H1 (cell line): ENCODE measurements around the gene MAPK4. TPM values are rescaled to one million over a fixed set of nuclear protein-coding genes. Genes with fewer than 3 reads are reported as not detected.
A peak's percentile ranks its signal among the peaks of the same experiment; 100 is the strongest.

Source experiments
- CTCF ChIA-PET: fragments of 300-600 bp; sonication (Branson Sonifier 250); formaldehyde crosslinking; loops from one replicate; lab custom pipeline; 2021; ENCODE audit not compliant: partially characterized antibody; lab: Charles Lee
- POLR2A ChIA-PET: fragments of 300-600 bp; sonication (Branson Sonifier 250); formaldehyde crosslinking; loops from one replicate; lab custom pipeline; 2021; ENCODE audit warnings: inconsistent platforms; ENCODE audit not compliant: partially characterized antibody; lab: Charles Lee
- DNase-seq, 2 experiments: peaks; one replicate each; pipeline versions ENCODE4 v3.0.0 to v3.0.0-alpha.2; 2010 to 2022; ENCODE audit warnings: low spot score in 2 of 2, low read depth in 1 of 2, mixed read lengths in 1 of 2
- FAIRE-seq: peaks from 2 replicates; lab custom pipeline; 2011; peaks lifted over from hg19 to GRCh38; lab: Jason Lieb, UNC
- H2AFZ ChIP-seq: 2 replicates; pipeline ENCODE4 v1.8.1; 2012; ENCODE audit warnings: low read length, inconsistent platforms
- H2AK5ac ChIP-seq: 2 replicates; pipeline ENCODE4 v1.6.1; 2013; ENCODE audit warnings: low read depth, low read length
- H2BK120ac ChIP-seq: replicated peaks from 2 replicates; pipeline ENCODE3; 2013; ENCODE audit warnings: low read depth, low read length, inconsistent platforms
- H2BK12ac ChIP-seq: 2 replicates; pipeline ENCODE4 v1.6.1; 2013; ENCODE audit warnings: low read depth, low read length
- H2BK15ac ChIP-seq: 2 replicates; pipeline ENCODE4 v1.6.1; 2013; ENCODE audit warnings: low read length
- H2BK20ac ChIP-seq: 2 replicates; pipeline ENCODE4 v1.6.1; 2013; ENCODE audit warnings: low read length
- H2BK5ac ChIP-seq: 2 replicates; pipeline ENCODE4 v1.6.1; 2013; ENCODE audit warnings: low read depth, low read length
- H3K14ac ChIP-seq: 2 replicates; pipeline ENCODE4 v1.6.1; 2013; ENCODE audit warnings: inconsistent platforms; ENCODE audit not compliant: insufficient read length
- H3K18ac ChIP-seq: 2 replicates; pipeline ENCODE4 v1.6.1; 2013; ENCODE audit warnings: low read length; ENCODE audit errors: extremely low read depth
- H3K23ac ChIP-seq: 2 replicates; pipeline ENCODE4 v1.6.1; 2013; ENCODE audit warnings: inconsistent platforms; ENCODE audit not compliant: insufficient read length
- H3K23me2 ChIP-seq: 2 replicates; pipeline ENCODE4 v1.6.1; 2013; ENCODE audit warnings: low read depth, low read length
- H3K27ac ChIP-seq: 2 replicates; pipeline ENCODE4 v1.6.1; 2011; ENCODE audit warnings: low read depth, low read length, inconsistent platforms
- H3K27me3 ChIP-seq, 4 experiments: replicated peaks in 1 of 4; 1 replicate in 1 of 4; 2 replicates in 3 of 4; pipeline versions ENCODE4 v1.6.1 to v1.8.1; 2011 to 2013; ENCODE audit warnings: low read length in 3 of 4, mild to moderate bottlenecking in 3 of 4, inconsistent platforms in 2 of 4, mixed read lengths in 2 of 4, moderate library complexity in 1 of 4; ENCODE audit not compliant: control insufficient read depth in 3 of 4, insufficient read depth in 3 of 4; ENCODE audit errors: extremely low read depth in 1 of 4
- H3K36me3 ChIP-seq, 4 experiments: 2 replicates each; pipeline versions ENCODE4 v1.6.1 to v1.8.1; 2011 to 2013; ENCODE audit warnings: mild to moderate bottlenecking in 4 of 4, low read length in 3 of 4, moderate library complexity in 2 of 4, control low read depth in 1 of 4, inconsistent platforms in 1 of 4; ENCODE audit not compliant: insufficient read depth in 4 of 4, control insufficient read depth in 2 of 4
- H3K4ac ChIP-seq: replicated peaks from 2 replicates; pipeline ENCODE3; 2013; ENCODE audit warnings: low read length, low read depth, mixed read lengths, inconsistent platforms; ENCODE audit not compliant: insufficient read length
- H3K4me1 ChIP-seq, 4 experiments: replicated peaks in 1 of 4; 1 replicate in 1 of 4; 2 replicates in 3 of 4; pipeline versions ENCODE4 v1.6.1 to v1.8.1; 2011 to 2013; ENCODE audit warnings: low read length in 3 of 4, inconsistent platforms in 2 of 4, mixed read lengths in 1 of 4; ENCODE audit not compliant: insufficient read depth in 4 of 4, control insufficient read depth in 3 of 4
- H3K4me2 ChIP-seq, 2 experiments: 2 replicates each; pipeline versions ENCODE4 v1.6.1 to v1.8.1; 2011 to 2013; ENCODE audit warnings: low read depth in 2 of 2, low read length in 2 of 2, control low read depth in 1 of 2, inconsistent platforms in 1 of 2, mild to moderate bottlenecking in 1 of 2; ENCODE audit not compliant: insufficient read depth in 1 of 2
- H3K4me3 ChIP-seq, 4 experiments: fragments of 200-600, 300-600 bp in 1 of 4; sonication (generic), shearing (Covaris generic), sonication (Bioruptor Twin) in 1 of 4; 2 replicates each; pipeline versions ENCODE4 v1.5.1 to v1.8.1; 2011 to 2016; ENCODE audit warnings: low read length in 4 of 4, low read depth in 3 of 4, control low read depth in 2 of 4, inconsistent platforms in 2 of 4, mild to moderate bottlenecking in 2 of 4, mixed read lengths in 1 of 4, moderate library complexity in 1 of 4; ENCODE audit not compliant: insufficient read depth in 2 of 4; ENCODE audit errors: extremely low read depth in 1 of 4
- H3K56ac ChIP-seq: replicated peaks from 2 replicates; pipeline ENCODE3; 2013; ENCODE audit warnings: low read depth, mild to moderate bottlenecking, mixed read lengths, low read length, inconsistent platforms; ENCODE audit not compliant: insufficient read length
- H3K79me1 ChIP-seq: 2 replicates; pipeline ENCODE4 v1.6.1; 2013; ENCODE audit warnings: low read depth, low read length, control low read depth
- H3K79me2 ChIP-seq, 2 experiments: 2 replicates each; pipeline versions ENCODE4 v1.6.1 to v1.8.1; 2012 to 2013; ENCODE audit warnings: low read length in 2 of 2, mild to moderate bottlenecking in 2 of 2, inconsistent platforms in 1 of 2; ENCODE audit not compliant: insufficient read depth in 2 of 2, control insufficient read depth in 1 of 2
- H3K9ac ChIP-seq, 4 experiments: replicated peaks in 1 of 4; 1 replicate in 1 of 4; 2 replicates in 3 of 4; pipeline versions ENCODE4 v1.6.1 to v1.8.1; 2011 to 2013; ENCODE audit warnings: low read depth in 3 of 4, low read length in 3 of 4, control low read depth in 2 of 4, mild to moderate bottlenecking in 2 of 4, moderate library complexity in 2 of 4, inconsistent platforms in 1 of 4; ENCODE audit errors: extremely low read depth in 1 of 4
- H3K9me3 ChIP-seq, 2 experiments: 2 replicates each; pipeline versions ENCODE4 v1.6.1 to v1.8.1; 2012 to 2013; ENCODE audit warnings: mild to moderate bottlenecking in 2 of 2, moderate library complexity in 2 of 2, control low read depth in 1 of 2, inconsistent platforms in 1 of 2, low read depth in 1 of 2, low read length in 1 of 2, mixed read lengths in 1 of 2; ENCODE audit not compliant: insufficient read depth in 2 of 2
- H4K20me1 ChIP-seq, 2 experiments: replicated peaks in 1 of 2; 2 replicates each; pipeline versions ENCODE3 to v1.8.1; 2011 to 2013; ENCODE audit warnings: inconsistent platforms in 2 of 2, low read length in 2 of 2, mild to moderate bottlenecking in 1 of 2; ENCODE audit not compliant: insufficient read depth in 2 of 2, control insufficient read depth in 1 of 2
- H4K5ac ChIP-seq: 2 replicates; pipeline ENCODE4 v1.6.1; 2013; ENCODE audit warnings: low read length, low read depth, mixed read lengths, inconsistent platforms; ENCODE audit not compliant: insufficient read length
- H4K8ac ChIP-seq: 2 replicates; pipeline ENCODE4 v1.8.0; 2013; ENCODE audit warnings: mild to moderate bottlenecking, moderate library complexity, low read length, inconsistent platforms; ENCODE audit not compliant: insufficient read depth; ENCODE audit errors: extremely low read depth
- H4K91ac ChIP-seq: replicated peaks from 2 replicates; pipeline ENCODE3; 2013; ENCODE audit warnings: low read length, mixed read lengths, inconsistent platforms; ENCODE audit not compliant: insufficient read length
- BACH1 ChIP-seq: IDR thresholded peaks from 2 replicates; pipeline ENCODE4 v1.6.1; 2012; ENCODE audit warnings: low read length, improper control_type of control experiment
- BCL11A ChIP-seq, 2 experiments: IDR thresholded peaks; one replicate each; pipeline ENCODE4 v1.6.1; 2011; ENCODE audit warnings: low read depth in 2 of 2, low read length in 2 of 2, mild to moderate bottlenecking in 2 of 2
- CREB1 ChIP-seq: IDR thresholded peaks from 2 replicates; pipeline ENCODE4 v1.6.1; 2012; ENCODE audit warnings: inconsistent platforms
- CTBP2 ChIP-seq: IDR thresholded peaks from 2 replicates; pipeline ENCODE4 v1.7.0; 2011; ENCODE audit warnings: borderline replicate concordance, mild to moderate bottlenecking, moderate library complexity, mixed read lengths, low read length; ENCODE audit not compliant: insufficient read depth, insufficient read length
- GTF2F1 ChIP-seq: IDR thresholded peaks from 2 replicates; pipeline ENCODE4 v1.6.1; 2012; ENCODE audit warnings: low read depth, low read length, improper control_type of control experiment, borderline replicate concordance
- HDAC6 ChIP-seq: IDR thresholded peaks from one replicate; pipeline ENCODE4 v1.7.1; 2012; ENCODE audit warnings: low read depth, mild to moderate bottlenecking, inconsistent platforms, low read length, moderate library complexity
- POLR2A ChIP-seq, 2 experiments: IDR thresholded peaks; 1 replicate in 1 of 2; 2 replicates in 1 of 2; pipeline ENCODE4 v1.6.1; 2011; ENCODE audit warnings: low read depth in 2 of 2, low read length in 2 of 2, mild to moderate bottlenecking in 2 of 2; ENCODE audit errors: control extremely low read depth in 1 of 2
- RBBP5 ChIP-seq: IDR thresholded peaks from 2 replicates; pipeline ENCODE4 v1.7.1; 2012; ENCODE audit warnings: low read depth, mild to moderate bottlenecking, inconsistent platforms, low read length, moderate library complexity, borderline replicate concordance
- RXRA ChIP-seq: IDR thresholded peaks from 2 replicates; pipeline ENCODE4 v1.6.1; 2011; ENCODE audit warnings: low read depth, mild to moderate bottlenecking, low read length, moderate library complexity; ENCODE audit not compliant: insufficient read depth
- SAP30 ChIP-seq: fragments of 300-600 bp; sonication (generic); IDR thresholded peaks from 2 replicates; pipeline ENCODE4 v1.7.1; 2012; ENCODE audit warnings: low read length, moderate library complexity, mild to moderate bottlenecking, inconsistent platforms; ENCODE audit not compliant: insufficient read depth, insufficient replicate concordance
- TAF7 ChIP-seq: optimal IDR thresholded peaks from 2 replicates; pipeline ENCODE3; 2011; ENCODE audit warnings: low read depth, mild to moderate bottlenecking, inconsistent platforms, low read length, moderate library complexity, borderline replicate concordance
- polyA plus RNA-seq, 7 experiments: library from polyadenylated mRNA; depleted of rRNA in 3 of 7; stranded (reverse) in 5 of 7; unstranded in 2 of 7; fragments of >200 nt in 5 of 7; fragments of 200-250 nt in 2 of 7; gene quantifications; 1 replicate in 5 of 7; 2 replicates in 1 of 7; 4 replicates in 1 of 7; pipeline versions ENCODE4 v1.2.1 to v1.2.3, GENCODE V29; 2011 to 2013; ENCODE audit warnings: missing spikeins in 2 of 7, mixed read lengths in 2 of 7
- total RNA-seq: library from RNA; stranded (reverse); fragmentation: NEBNext Ultra II Directional; extraction: Animal tissue kit (Norgen Biotek cat#: 25700); gene quantifications from 2 replicates; pipeline ENCODE4 v1.2.1, GENCODE V29; 2021

The MAPK4 gene
- total and polyA plus RNA-seq, 2 of the 8 experiments (the other 6 are each of a cell fraction or from before 2014, with no cell fraction given), result 3.2 to 3.7 TPM

- Histone ChIP-seq H4K91ac (no peak overlapping the region), H3K23ac (no peak overlapping the region), H2BK5ac (no peak overlapping the region), H2AK5ac (no peak overlapping the region), H3K9ac (no peak overlapping the region), H3K36me3 (no peaks in the 10 kb centered on the region), H3K9me3 (no peaks in the 10 kb centered on the region), H2BK12ac (no peak overlapping the region), H4K5ac (no peak overlapping the region), H3K56ac (no peak overlapping the region), H3K79me1 (no peaks in the 10 kb centered on the region), H4K20me1 (no peaks in the 10 kb centered on the region), H4K8ac (no peak overlapping the region), H3K27ac (no peak overlapping the region), H3K79me2 (no peaks in the 10 kb centered on the region), H2AFZ (no peak overlapping the region), H3K27me3 (no peaks in the 10 kb centered on the region), H2BK15ac (no peak overlapping the region), H3K4me3 (no peak overlapping the region; a peak in 1 of 8 replicates), H2BK20ac (no peak overlapping the region), H3K4me1 (peaks cover 0 to 8% (median 1%) of the 10 kb centered on the region in 4 experiments; a peak in 4 of 7 replicates), H2BK120ac (no peak overlapping the region), H3K18ac (no peak overlapping the region), H3K4me2 (no peak overlapping the region), H3K23me2 (no peaks in the 10 kb centered on the region), H3K14ac (no peak overlapping the region), H3K4ac (no peak overlapping the region)
- no peak for DNase-seq
- ChIA-PET POLR2A (no interaction called here), CTCF (interaction anchor here (0.8 to 6.6 kb wide), 8 partner anchors 9 to 248 kb away, joined by 3 to 64 read pairs (median 3); no protein-coding TSS in a partner anchor)
- FAIRE-seq, result peak; percentile 42
- TF ChIP-seq CTBP2, result no peak
- no peak for TF ChIP-seq GTF2F1
- no peak for TF ChIP-seq HDAC6
- TF ChIP-seq BACH1, result no peak
- no peak for TF ChIP-seq POLR2A (IDR thresholded peaks at IDR 0.05; ENCODE audit: control extremely low read depth in 1 of 2, low read depth in 2 of 2, low read length in 2 of 2)
- TF ChIP-seq RBBP5, result no peak
- no peak for TF ChIP-seq CREB1
- TF ChIP-seq BCL11A (IDR thresholded peaks at IDR 0.05; ENCODE audit: low read depth in 2 of 2, low read length in 2 of 2), result no peak
- no peak for TF ChIP-seq RXRA
- no peak for TF ChIP-seq TAF7
- no peak for TF ChIP-seq SAP30
These were observed 10.0 kb downstream of the MAPK4 start for GRCh38 chr18:50569930-50570329.
